Thyroid gland (tissue), 4 donors: Measurements from ENCODE around the gene ARHGEF10L. TPM values are rescaled to one million over a fixed set of nuclear protein-coding genes. Genes with fewer than 3 reads are reported as not detected.
A peak's percentile ranks its signal among the peaks of the same experiment; 100 is the strongest.

Source experiments
- DNase-seq, 2 donors: peaks; one replicate each; pipeline ENCODE4 v3.0.0-alpha.2; 2019
- H3K27ac ChIP-seq, 3 donors: fragments of 200-600 bp; sonication (generic); 1 replicate in 2 of 3; 2 replicates in 1 of 3; pipeline ENCODE4 v1.5.1; 2016 to 2019; ENCODE audit warnings: mild to moderate bottlenecking in 1 of 3, moderate library complexity in 1 of 3
- H3K27me3 ChIP-seq: fragments of 200-600 bp; sonication (generic); one replicate; pipeline ENCODE4 v1.5.1; 2019
- H3K36me3 ChIP-seq, 2 donors: fragments of 200-600 bp; sonication (generic); one replicate each; pipeline ENCODE4 v1.5.1; 2016 to 2019
- H3K4me1 ChIP-seq, 2 donors: fragments of 200-600 bp; sonication (generic); one replicate each; pipeline ENCODE4 v1.5.1; 2017 to 2019
- H3K4me3 ChIP-seq, 3 donors: fragments of 200-600 bp; sonication (generic); replicated peaks in 1 of 3; 1 replicate in 2 of 3; 2 replicates in 1 of 3; pipeline ENCODE4 v1.5.1; 2016; ENCODE audit warnings: mild to moderate bottlenecking in 1 of 3
- H3K9me3 ChIP-seq: fragments of 200-600 bp; sonication (generic); one replicate; pipeline ENCODE4 v1.5.1; 2017
- CTCF ChIP-seq, 6 experiments: fragments of 200-600 bp in 3 of 6; fragments of 450-650 bp in 3 of 6; sonication (generic) in 3 of 6; IDR thresholded peaks; one replicate each; pipeline ENCODE4 v1.5.1; 2016 to 2019; ENCODE audit warnings: antibody characterized with exemption in 6 of 6, mild to moderate bottlenecking in 2 of 6, inconsistent platforms in 1 of 6, moderate library complexity in 1 of 6
- POLR2A ChIP-seq, 2 donors: fragments of 450-650 bp; IDR thresholded peaks; one replicate each; pipeline ENCODE4 v1.6.1; 2017; ENCODE audit warnings: antibody characterized with exemption in 2 of 2, mild to moderate bottlenecking in 2 of 2, moderate library complexity in 1 of 2
- WGBS, 2 donors: methylation state at CpG; one replicate each; pipeline ENCODE4 v1.1.5; 2017; 5-methylcytosine and 5-hydroxymethylcytosine counted together
- intact Hi-C: fragments of 100-400 bp; cut with DNase I; formaldehyde crosslinking; loops from one replicate; pipeline ENCODE4 v1.15.1; 2023
- total RNA-seq, 4 donors: library from RNA; depleted of rRNA; stranded (reverse); fragments of >200 nt; gene quantifications; one replicate each; pipeline ENCODE4 v1.2.3, GENCODE V29; 2016

The ARHGEF10L gene
- total RNA-seq, 4 donors from 2014 or later: 32.2 to 64.5 (median 51.4) TPM

- TF ChIP-seq POLR2A (IDR thresholded peaks at IDR 0.05): no peak
- no peak for TF ChIP-seq CTCF (IDR thresholded peaks at IDR 0.05)
- no peak for DNase-seq
- H3K27me3 ChIP-seq: no peaks in the 10 kb centered on the region
- no peak overlapping the region for H3K27ac ChIP-seq
- WGBS, 2 donors: 85 to 94% methylated on average over 5 of the region's 6 CpGs
- intact Hi-C loops: no loop called here
- H3K4me3 ChIP-seq: no peak overlapping the region
- H3K36me3 ChIP-seq: peaks cover 13 to 34% of the 10 kb centered on the region in 2 donors
- no peaks in the 10 kb centered on the region for H3K4me1 ChIP-seq
- no peaks in the 10 kb centered on the region for H3K9me3 ChIP-seq
Measured at GRCh38 chr1:17658837-17659236, 119.3 kb downstream of the ARHGEF10L start.

GRCh38 chr1:17661546-17662157 is 122.2 kb downstream of the ARHGEF10L start:
- Histone ChIP-seq H3K36me3 (peaks cover 16 to 24% of the 10 kb centered on the region in 2 donors), H3K27ac (no peak overlapping the region), H3K27me3 (no peaks in the 10 kb centered on the region), H3K4me1 (no peaks in the 10 kb centered on the region), H3K9me3 (no peaks in the 10 kb centered on the region), H3K4me3 (no peak overlapping the region)
- TF ChIP-seq CTCF (IDR thresholded peaks at IDR 0.05): peak; percentile 61 to 79 (median 70)
- no peak for TF ChIP-seq POLR2A (IDR thresholded peaks at IDR 0.05)
- DNase-seq: peak; percentile 56 to 60
- WGBS, 2 donors: 66 to 74% methylated on average over 15 of the region's 15 CpGs
- intact Hi-C loops: no loop called here

- no peak for TF ChIP-seq CTCF (IDR thresholded peaks at IDR 0.05)
- TF ChIP-seq POLR2A (IDR thresholded peaks at IDR 0.05): no peak
- Histone ChIP-seq H3K27ac (no peak overlapping the region), H3K4me3 (no peak overlapping the region), H3K4me1 (peaks cover 0 to 5% of the 10 kb centered on the region in 2 donors), H3K9me3 (no peaks in the 10 kb centered on the region), H3K27me3 (no peaks in the 10 kb centered on the region), H3K36me3 (peaks cover 15 to 17% of the 10 kb centered on the region in 2 donors)
- intact Hi-C loops: no loop called here
- 92 to 95% methylated on average over 10 of the region's 10 CpGs for WGBS, 2 donors
- DNase-seq: no peak
Measured at GRCh38 chr1:17662296-17662695, 122.8 kb downstream of the ARHGEF10L start.

GRCh38 chr1:17662786-17663185 is 123.3 kb downstream of the ARHGEF10L start:
- peaks cover 12 to 13% of the 10 kb centered on the region in 2 donors for H3K36me3 ChIP-seq
- DNase-seq: peak; percentile 29 to 42
- no peak overlapping the region for H3K4me3 ChIP-seq
- H3K27me3 ChIP-seq: no peaks in the 10 kb centered on the region
- intact Hi-C loops: no loop called here
- TF ChIP-seq CTCF (IDR thresholded peaks at IDR 0.05): no peak
- no peak for TF ChIP-seq POLR2A (IDR thresholded peaks at IDR 0.05)
- no peaks in the 10 kb centered on the region for H3K9me3 ChIP-seq
- H3K4me1 ChIP-seq: peaks cover 0 to 10% of the 10 kb centered on the region in 2 donors
- no peak overlapping the region for H3K27ac ChIP-seq
- WGBS, 2 donors: 88 to 90% methylated on average over 3 to 7 of the region's 9 CpGs

GRCh38 chr1:17663646-17664045 is 124.1 kb downstream of the ARHGEF10L start:
- no peak overlapping the region for H3K27ac ChIP-seq
- no peak for TF ChIP-seq CTCF (IDR thresholded peaks at IDR 0.05)
- TF ChIP-seq POLR2A (IDR thresholded peaks at IDR 0.05): no peak
- no peaks in the 10 kb centered on the region for H3K9me3 ChIP-seq
- H3K4me3 ChIP-seq: no peak overlapping the region
- no peaks in the 10 kb centered on the region for H3K27me3 ChIP-seq
- peaks cover 0 to 12% of the 10 kb centered on the region in 2 donors for H3K4me1 ChIP-seq
- intact Hi-C loops: no loop called here
- DNase-seq: no peak
- 87 to 92% methylated on average over 5 of the region's 5 CpGs for WGBS, 2 donors
- H3K36me3 ChIP-seq: peaks cover 10 to 12% of the 10 kb centered on the region in 2 donors
